Brain microvascular endothelial cell (primary cell): ENCODE measurements around the gene CARS1.

Experiments used
- DNase-seq: peaks from one replicate; pipeline ENCODE4 v3.0.0-alpha.2; 2020
- H3K27ac ChIP-seq: fragments of 250-450 bp; sonication (Bioruptor Pico); 2 replicates; pipeline ENCODE4 v1.5.1; 2020; ENCODE audit warnings: mild to moderate bottlenecking, moderate library complexity
- H3K27me3 ChIP-seq: fragments of 250-450 bp; sonication (Bioruptor Pico); replicated peaks from 2 replicates; pipeline ENCODE4 v1.5.1; 2020; ENCODE audit warnings: mild to moderate bottlenecking
- H3K36me3 ChIP-seq: fragments of 250-450 bp; sonication (Bioruptor Pico); replicated peaks from 2 replicates; pipeline ENCODE4 v1.5.1; 2020; ENCODE audit warnings: mild to moderate bottlenecking
- H3K4me3 ChIP-seq: 2 replicates; pipeline ENCODE4 v1.5.1; 2011; ENCODE audit warnings: low read depth, mild to moderate bottlenecking, control low read depth, low read length, moderate library complexity
- CTCF ChIP-seq: IDR thresholded peaks from 2 replicates; pipeline ENCODE4 v1.5.1; 2011; ENCODE audit warnings: low read depth, mild to moderate bottlenecking, moderate library complexity, low read length, control low read depth, inconsistent platforms; ENCODE audit errors: missing control alignments
- in situ Hi-C: cut with HindIII; loops from 2 replicates; pipeline ENCODE4 v1.10.0; 2017; ENCODE audit warnings: low sequenced_read_pairs, low pct_ligation_motif_present

CARS1 gene

GRCh38 chr11:2981130-2981529 lies 76.1 kb downstream of the CARS1 start:
- Histone ChIP-seq H3K27ac (no peak overlapping the region), H3K27me3 (no peaks in the 10 kb centered on the region), H3K4me3 (no peak overlapping the region), H3K36me3 (peaks cover 17% of the 10 kb centered on the region)
- DNase-seq, result no peak
- TF ChIP-seq CTCF, result no peak
- in situ Hi-C loops, result no loop called here

- TF ChIP-seq CTCF, result no peak
- in situ Hi-C loops, result no loop called here
- Histone ChIP-seq H3K36me3 (peaks cover 24% of the 10 kb centered on the region), H3K4me3 (no peak overlapping the region), H3K27ac (no peak overlapping the region), H3K27me3 (no peaks in the 10 kb centered on the region)
- DNase-seq, result no peak
Measured at GRCh38 chr11:2980168-2980840, 76.9 kb downstream of the CARS1 start.

GRCh38 chr11:2977113-2977512 lies 80.1 kb downstream of the CARS1 start:
- DNase-seq, result no peak
- Histone ChIP-seq H3K4me3 (no peak overlapping the region), H3K27me3 (no peaks in the 10 kb centered on the region), H3K36me3 (peaks cover 48% of the 10 kb centered on the region), H3K27ac (no peak overlapping the region)
- no peak for TF ChIP-seq CTCF
- in situ Hi-C loops, result no loop called here

- H3K36me3 ChIP-seq, result peaks cover 53% of the 10 kb centered on the region
- no peak for TF ChIP-seq CTCF
- no peaks in the 10 kb centered on the region for H3K27me3 ChIP-seq
- no peak for DNase-seq
- in situ Hi-C loops, result no loop called here
- H3K27ac ChIP-seq, result no peak overlapping the region
- H3K4me3 ChIP-seq, result no peak overlapping the region
Measured at GRCh38 chr11:2976294-2977063, 80.7 kb downstream of the CARS1 start.

- in situ Hi-C loops, result no loop called here
Measured at GRCh38 chr11:2975594-2975993, 81.6 kb downstream of the CARS1 start.

More at GRCh38 chr11:2975594-2975993, 81.6 kb downstream of the CARS1 start:
- H3K27ac ChIP-seq, result no peak overlapping the region
- peak; percentile 18 for DNase-seq
- no peaks in the 10 kb centered on the region for H3K27me3 ChIP-seq
- H3K36me3 ChIP-seq, result peaks cover 61% of the 10 kb centered on the region
- no peak overlapping the region for H3K4me3 ChIP-seq
- TF ChIP-seq CTCF, result peak; percentile 73
